NOMO-1 treated with dmso at 0.1 percent for 144 hours (cell line): ENCODE results near the gene ZNF853.
"Not testable (repeated sequence)": the region's sequence is repeated elsewhere in the genome, so short reads cannot be mapped to it uniquely, and the experiment has no call there.

ENCODE experiments used
- DNase-seq: peaks from one replicate; lab custom pipeline; 2025; ENCODE audit not compliant: unreplicated experiment; lab: John Stamatoyannopoulos, UW

ZNF853 gene

DNA sequence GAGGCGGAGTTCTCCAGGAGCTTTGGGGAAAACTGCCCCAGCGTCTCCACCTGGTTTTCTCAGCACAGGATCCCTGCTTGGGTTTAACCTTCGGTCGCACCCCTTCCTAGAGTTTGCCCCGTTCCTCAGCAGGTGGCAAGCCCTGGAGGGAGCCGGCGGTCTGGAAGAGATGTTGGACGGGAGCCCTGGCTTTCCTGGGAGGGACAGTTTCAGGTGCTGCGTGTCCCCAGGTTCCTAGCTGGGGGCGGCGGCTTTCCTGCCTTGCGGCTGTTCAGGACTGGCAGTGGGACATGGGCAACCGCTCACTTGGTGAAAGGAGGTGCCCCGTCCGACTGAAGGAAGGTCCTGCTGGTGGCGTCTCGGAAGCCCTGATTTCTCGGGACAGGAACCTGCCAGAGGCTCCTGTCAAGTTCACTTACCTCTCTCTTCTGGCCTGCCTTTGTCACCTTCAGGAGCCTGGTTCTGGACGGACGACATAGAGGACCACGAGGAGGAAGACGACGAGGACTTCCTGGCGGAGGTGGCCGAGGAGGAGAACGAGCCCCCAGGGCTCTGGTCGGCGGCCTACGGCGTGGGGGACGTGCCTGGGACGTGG is 36.5 kb downstream of the ZNF853 start:
- DNase-seq, result no peak

DNA sequence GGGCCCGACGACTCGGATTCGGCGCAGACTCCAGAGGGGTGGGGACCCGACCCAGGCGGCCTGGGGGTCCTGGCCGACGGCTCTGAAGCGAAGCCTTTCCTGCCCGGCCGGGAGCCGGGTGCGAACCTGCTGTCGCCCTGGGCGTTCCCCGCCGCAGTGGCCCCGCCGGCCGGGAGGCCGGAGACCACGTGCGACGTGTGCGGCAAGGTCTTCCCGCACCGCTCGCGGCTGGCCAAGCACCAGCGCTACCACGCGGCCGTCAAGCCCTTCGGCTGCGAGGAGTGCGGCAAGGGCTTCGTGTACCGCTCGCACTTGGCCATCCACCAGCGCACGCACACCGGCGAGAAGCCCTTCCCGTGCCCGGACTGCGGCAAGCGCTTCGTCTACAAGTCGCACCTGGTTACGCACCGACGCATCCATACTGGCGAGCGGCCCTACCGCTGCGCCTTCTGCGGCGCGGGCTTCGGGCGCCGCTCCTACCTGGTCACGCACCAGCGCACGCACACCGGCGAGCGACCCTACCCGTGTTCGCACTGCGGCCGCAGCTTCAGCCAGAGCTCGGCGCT is 37.1 kb downstream of the ZNF853 start:
- DNase-seq, result no peak

GRCh38 chr7:6653071-6654003 is 37.9 kb downstream of the ZNF853 start:
- no peak for DNase-seq

GRCh38 chr7:6654113-6654841 is 38.9 kb downstream of the ZNF853 start:
- no peak for DNase-seq

DNA sequence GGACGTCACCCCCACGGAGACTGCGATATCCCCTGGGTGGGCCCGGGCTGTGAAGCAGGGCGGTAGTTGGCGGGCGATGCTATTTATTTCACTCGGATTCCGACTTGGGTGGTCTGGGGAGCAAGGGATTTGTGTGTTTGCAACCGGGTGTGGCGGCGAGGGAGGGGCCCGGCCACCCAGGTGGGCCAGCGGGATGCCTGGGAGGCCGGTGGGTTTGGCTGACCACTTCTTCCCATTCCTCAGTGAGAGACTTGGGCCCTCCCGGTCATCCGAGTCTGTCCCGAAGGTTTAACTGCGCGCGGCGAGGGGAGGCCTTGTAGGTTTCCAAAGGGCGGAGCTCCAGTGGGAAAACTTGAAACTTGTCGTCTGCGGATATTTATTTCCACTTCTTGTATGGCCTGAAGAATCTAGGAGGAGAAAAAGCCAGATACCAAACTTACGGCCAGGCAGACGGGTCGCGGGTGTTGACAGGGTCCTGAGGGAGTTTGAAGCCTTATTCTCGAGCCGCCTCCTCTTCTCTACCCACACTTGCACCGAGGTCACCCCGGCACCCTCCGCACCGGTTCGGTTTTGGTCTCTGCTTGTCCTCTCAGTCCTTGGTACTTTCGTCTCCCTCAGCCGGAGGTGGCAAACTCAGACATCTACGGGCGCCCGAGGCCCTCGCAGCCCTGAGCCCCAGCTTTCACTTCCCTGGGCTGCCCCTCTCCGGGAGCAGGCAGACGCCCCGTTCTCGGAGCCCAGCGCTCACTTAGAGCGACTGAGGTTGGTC is 39.6 kb downstream of the ZNF853 start:
- DNase-seq, result no peak

DNA sequence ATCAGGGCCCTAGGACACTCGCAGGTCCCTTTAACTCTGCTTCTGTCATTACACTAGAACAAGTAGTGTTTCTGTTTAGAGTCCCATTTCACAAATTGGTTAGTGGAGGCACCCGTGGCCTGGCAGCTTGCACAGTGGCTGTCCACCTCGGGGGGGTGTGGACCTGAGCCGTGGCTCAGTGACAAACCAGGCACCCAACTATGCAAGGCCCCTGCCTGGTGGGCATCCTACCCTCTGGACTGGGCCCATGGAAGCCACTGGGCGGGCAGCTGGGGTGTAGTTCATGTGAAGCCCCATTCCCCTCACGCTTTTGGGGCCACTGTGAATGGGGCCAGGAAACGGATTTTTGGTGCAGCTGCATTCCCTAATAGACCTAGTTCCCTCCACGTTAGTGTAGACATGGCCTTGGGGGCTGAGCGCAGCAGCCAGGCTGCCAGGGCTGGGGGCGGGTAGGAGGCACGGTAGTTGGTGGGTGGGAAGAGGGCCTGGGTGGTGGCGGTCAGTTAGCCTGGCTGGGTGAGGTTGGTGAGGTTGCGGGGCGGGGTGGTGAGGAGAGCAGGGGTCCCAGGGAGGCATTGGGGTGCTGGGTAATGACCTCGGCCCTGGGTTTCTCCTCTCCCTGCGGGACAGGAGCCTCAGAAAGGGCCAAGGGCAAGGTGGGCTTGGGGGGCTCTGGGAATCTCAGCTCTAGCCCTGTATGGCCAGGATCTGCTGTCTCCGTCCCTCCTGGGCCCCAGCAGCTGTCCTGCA is 40.4 kb downstream of the ZNF853 start:
- no peak for DNase-seq

- DNase-seq, result no peak
These were observed 41.0 kb downstream of the ZNF853 start for GRCh38 chr7:6656413-6656812.

DNA sequence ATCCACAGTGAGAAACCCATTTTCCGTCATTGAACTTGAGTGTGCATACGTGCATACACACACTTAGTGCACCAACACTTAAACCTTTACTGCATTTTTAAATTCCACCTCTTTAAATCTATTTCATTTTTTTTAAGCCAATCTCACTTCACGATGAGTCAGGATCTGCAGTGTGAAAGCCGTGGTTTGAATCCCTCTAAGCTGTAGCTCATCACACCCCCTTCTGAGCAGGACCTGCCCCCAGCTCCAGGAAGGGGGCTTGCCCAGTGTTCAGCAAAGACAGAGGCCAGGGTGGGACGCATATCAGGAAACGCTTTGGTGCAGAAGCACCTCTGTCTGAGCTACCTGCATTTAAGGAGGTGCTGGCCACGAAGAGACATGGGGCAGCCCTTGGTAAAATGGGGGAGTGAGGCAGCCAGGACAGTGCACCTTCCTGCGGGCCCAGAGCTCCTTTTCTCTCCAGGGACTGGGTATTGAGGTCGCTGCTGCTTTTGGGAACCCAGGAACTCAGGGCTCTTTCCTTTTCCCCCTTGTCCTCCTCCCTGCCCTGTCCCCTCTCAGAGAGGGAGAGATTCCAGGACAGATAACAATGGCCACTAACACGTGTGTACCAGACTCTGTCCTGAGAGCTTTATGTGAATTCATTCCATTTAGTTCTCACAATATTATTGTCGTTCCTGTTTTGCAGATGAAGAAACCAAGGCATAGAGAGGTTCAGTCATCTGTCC is 43.4 kb downstream of the ZNF853 start:
- no peak for DNase-seq

DNA sequence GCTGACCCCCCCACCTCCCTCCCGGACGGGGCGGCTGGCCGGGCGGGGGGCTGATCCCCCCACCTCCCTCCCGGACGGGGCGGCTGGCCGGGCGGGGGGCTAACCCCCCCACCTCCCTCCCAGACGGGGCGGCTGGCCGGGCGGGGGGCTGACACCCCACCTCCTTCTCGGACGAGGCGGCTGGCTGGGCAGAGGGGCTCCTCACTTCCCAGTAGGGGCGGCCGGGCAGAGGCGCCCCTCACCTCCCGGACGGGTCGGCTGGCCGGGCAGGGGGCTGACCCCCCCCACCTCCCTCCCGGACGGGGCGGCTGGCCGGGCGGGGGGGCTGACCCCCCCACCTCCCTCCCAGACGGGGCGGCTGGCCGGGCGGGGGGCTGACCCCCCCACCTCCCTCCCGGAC is 55.4 kb downstream of the ZNF853 start:
- DNase-seq, result not testable (repeated sequence)
